ENCODE data around the gene MAPT.

Gene MAPT

GRCh38 chr17:45914047-45914717, 19.8 kb downstream of the MAPT start:
- no peak for TF ChIP-seq CTCF (IDR thresholded peaks at IDR 0.05)

DNA sequence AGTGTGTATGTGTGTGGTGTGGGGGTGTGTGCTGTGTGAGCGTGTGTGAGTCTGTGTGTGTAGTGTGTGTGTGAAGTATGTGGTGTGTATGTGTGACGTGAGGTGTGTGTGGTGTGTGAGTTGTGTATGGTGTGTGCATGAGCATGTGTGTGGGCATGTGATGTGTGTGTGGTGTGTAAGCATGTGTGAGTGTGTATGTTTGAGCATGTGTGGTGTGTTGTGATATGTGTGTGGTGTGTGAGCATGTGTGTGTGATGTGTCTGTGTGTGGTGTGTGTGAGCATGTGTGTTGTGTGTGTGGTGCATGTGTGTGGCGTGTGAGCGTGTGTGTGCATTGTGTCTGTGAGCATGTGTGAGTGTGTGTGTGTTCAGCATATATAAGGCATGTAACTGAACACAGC, 20.9 kb downstream of the MAPT start:
- TF ChIP-seq CTCF (IDR thresholded peaks at IDR 0.05) = no peak

DNA sequence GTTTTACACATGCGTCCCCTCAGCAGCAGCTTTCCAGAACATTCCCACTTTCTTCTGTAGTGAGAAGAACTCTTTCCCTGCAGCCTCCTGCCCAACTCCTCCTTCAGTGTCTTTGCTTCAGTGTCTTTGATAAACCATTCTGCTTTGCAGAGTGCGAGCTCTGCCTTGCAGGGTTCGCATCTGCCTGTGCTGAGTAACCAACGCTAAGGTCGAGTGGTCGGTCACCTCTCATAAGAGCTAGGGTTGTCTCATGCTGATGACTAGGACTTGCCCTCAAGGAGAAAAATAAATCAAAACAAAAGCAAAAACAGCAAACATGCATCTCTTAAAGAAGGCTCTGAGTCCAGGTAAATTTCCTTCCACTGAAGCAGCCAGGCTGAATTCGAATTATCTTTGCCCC, 22.7 kb downstream of the MAPT start:
- no peak for TF ChIP-seq CTCF (IDR thresholded peaks at IDR 0.05)

DNA sequence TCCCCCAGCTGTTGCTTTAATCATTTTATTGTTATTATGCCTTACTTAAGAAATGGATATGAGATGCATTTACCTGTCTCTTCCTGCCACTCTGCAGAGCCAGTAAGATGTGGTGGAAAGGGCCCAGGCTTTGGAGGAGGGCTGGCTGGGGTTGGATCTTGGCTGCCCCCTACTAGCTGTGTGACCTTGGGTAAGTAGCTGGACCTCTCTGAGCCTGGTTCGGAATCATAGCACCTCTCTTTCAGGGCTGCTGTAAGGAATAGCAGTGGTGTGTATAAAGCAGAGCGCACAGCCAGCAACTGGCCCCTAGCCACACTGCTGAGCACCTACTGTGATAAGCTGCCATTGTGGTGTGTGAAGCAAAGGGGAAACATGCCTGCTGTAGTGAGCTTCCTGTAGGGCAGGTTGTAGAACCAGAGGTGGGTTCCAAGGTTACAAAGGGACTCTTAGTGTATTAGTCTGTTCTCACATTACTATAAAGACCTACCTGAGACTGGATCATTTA, 23.9 kb downstream of the MAPT start:
- TF ChIP-seq CTCF (IDR thresholded peaks at IDR 0.05) = no peak

DNA sequence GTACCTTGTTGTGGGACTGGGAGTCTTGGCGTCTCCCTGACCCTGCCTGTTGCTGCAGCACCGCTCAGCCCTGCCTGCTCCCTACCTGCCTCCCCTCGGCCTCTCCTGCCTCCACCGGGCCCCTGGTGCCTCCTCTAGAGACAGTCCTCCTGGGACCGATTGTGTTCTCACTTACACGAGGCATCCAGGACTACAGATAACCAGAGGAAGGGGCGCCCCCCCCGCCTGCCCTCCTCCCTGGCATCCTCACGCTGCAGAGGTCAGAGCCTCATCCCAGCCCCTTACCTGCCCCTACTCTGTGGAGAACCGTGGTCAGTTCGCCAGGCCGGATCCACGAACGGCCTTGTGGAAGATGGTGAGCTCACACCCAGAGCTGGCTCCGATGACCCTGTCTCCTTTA, 24.8 kb downstream of the MAPT start:
- TF ChIP-seq CTCF (IDR thresholded peaks at IDR 0.05) = no peak

DNA sequence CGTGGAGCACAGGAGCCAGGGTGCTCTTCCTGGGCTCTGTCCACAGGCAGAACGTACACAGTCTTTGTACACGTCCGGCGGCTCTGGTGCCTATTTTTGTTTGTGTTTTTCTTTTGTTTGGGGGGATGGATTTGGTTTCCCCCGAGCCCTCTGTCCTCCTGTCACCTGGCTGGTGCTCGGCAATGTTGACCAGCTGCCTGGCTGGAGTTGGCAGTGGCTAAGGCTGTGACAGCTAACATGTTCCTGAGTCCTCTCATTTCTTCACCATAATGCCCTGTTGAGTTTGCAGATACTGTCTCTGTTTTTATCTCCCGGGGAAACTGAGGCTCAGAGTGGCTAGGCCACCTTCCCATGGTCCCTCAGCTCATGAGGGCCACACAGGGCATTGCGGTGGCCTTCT, 25.7 kb downstream of the MAPT start:
- no peak for TF ChIP-seq CTCF (IDR thresholded peaks at IDR 0.05)

GRCh38 chr17:45923511-45924268, 29.3 kb downstream of the MAPT start:
- TF ChIP-seq CTCF (IDR thresholded peaks at IDR 0.05) = no peak

All from LNCAP (cell line).